ENCODE data around the gene PRPF8.

GRCh38 chr17:1661045-1661444 lies 23.6 kb downstream of the PRPF8 start:
- TF ChIP-seq ZNF274 (IDR thresholded peaks at IDR 0.05; ENCODE audit: low read depth, low read length) (no peak), YY1 (IDR thresholded peaks at IDR 0.05; ENCODE audit: insufficient read depth, insufficient read length) (no peak)

All from NT2/D1 (cell line).